B cell (primary cell): ENCODE results near the gene HK3. TPM values are rescaled to one million over a fixed set of nuclear protein-coding genes. Genes with fewer than 3 reads are reported as not detected.

Experiments
- ATAC-seq: fragments of 200-7000 bp; cut with Tn5 transposase; one replicate; pipeline ENCODE4 v1.10.0; 2021; ENCODE audit warnings: low read depth, mild to moderate bottlenecking, moderate number of reproducible peaks, moderate library complexity
- CTCF ChIA-PET: fragments of 350-600 bp; sonication (Branson Sonifier 250); formaldehyde crosslinking; loops from one replicate; lab custom pipeline; 2021; ENCODE audit warnings: antibody characterized with exemption, inconsistent platforms; lab: Charles Lee
- POLR2A ChIA-PET: fragments of 350-600 bp; sonication (Branson Sonifier 250); formaldehyde crosslinking; loops from one replicate; lab custom pipeline; 2021; ENCODE audit warnings: antibody characterized with exemption; lab: Charles Lee
- DNase-seq: peaks from one replicate; pipeline ENCODE4 v3.0.0; 2013
- H2AFZ ChIP-seq: 2 replicates; pipeline ENCODE4 v1.6.1; 2012; ENCODE audit warnings: mild to moderate bottlenecking, low read depth, low read length; ENCODE audit not compliant: insufficient read depth, poor library complexity, severe bottlenecking
- H3K27ac ChIP-seq, 2 donors: 1 replicate in 1 of 2; 2 replicates in 1 of 2; pipeline ENCODE4 v1.5.1; 2012 to 2013; ENCODE audit warnings: low read length in 2 of 2, mild to moderate bottlenecking in 2 of 2, moderate library complexity in 1 of 2
- H3K27me3 ChIP-seq, 4 experiments: fragments of 200-600 bp in 1 of 4; sonication (generic) in 1 of 4; replicated peaks in 1 of 4; 1 replicate in 2 of 4; 2 replicates in 2 of 4; pipeline versions ENCODE4 v1.6.1 to v1.7.0; 2013 to 2016; ENCODE audit warnings: low read length in 3 of 4, mild to moderate bottlenecking in 2 of 4, mixed read lengths in 1 of 4, moderate library complexity in 1 of 4; ENCODE audit not compliant: insufficient read depth in 4 of 4, control insufficient read depth in 3 of 4; ENCODE audit errors: control extremely low read depth in 1 of 4
- H3K36me3 ChIP-seq, 2 experiments: replicated peaks in 1 of 2; 1 replicate in 1 of 2; 2 replicates in 1 of 2; pipeline versions ENCODE4 v1.6.1 to v1.7.1; 2013; ENCODE audit warnings: low read length in 1 of 2; ENCODE audit not compliant: insufficient read depth in 2 of 2, control insufficient read depth in 1 of 2; ENCODE audit errors: control extremely low read depth in 1 of 2, extremely low read depth in 1 of 2
- H3K4me1 ChIP-seq, 2 donors: fragments of 200-600 bp in 1 of 2; sonication (generic) in 1 of 2; 1 replicate in 1 of 2; 2 replicates in 1 of 2; pipeline versions ENCODE4 v1.5.1 to v1.6.1; 2013 to 2017; ENCODE audit warnings: low read length in 2 of 2; ENCODE audit not compliant: control insufficient read depth in 2 of 2, insufficient read depth in 2 of 2
- H3K4me2 ChIP-seq: replicated peaks from 2 replicates; pipeline ENCODE3; 2012; ENCODE audit warnings: mild to moderate bottlenecking, low read depth, low read length; ENCODE audit not compliant: poor library complexity, severe bottlenecking
- H3K4me3 ChIP-seq, 5 experiments: fragments of 200-600 bp in 1 of 5; sonication (generic) in 1 of 5; 1 replicate in 3 of 5; 2 replicates in 2 of 5; pipeline versions ENCODE4 v1.5.1 to v1.7.0; 2011 to 2016; ENCODE audit warnings: low read length in 4 of 5, mild to moderate bottlenecking in 4 of 5, low read depth in 2 of 5, control low read depth in 1 of 5, moderate library complexity in 1 of 5; ENCODE audit not compliant: insufficient read depth in 1 of 5; ENCODE audit errors: control extremely low read depth in 1 of 5, extremely low read depth in 1 of 5
- H3K79me2 ChIP-seq: fragments of 200-600 bp; sonication (generic); one replicate; pipeline ENCODE4 v1.6.0; 2016; ENCODE audit warnings: low read length; ENCODE audit not compliant: control insufficient read depth, insufficient read depth
- H3K9ac ChIP-seq: fragments of 200-600 bp; sonication (generic); 2 replicates; pipeline ENCODE4 v1.6.1; 2017; ENCODE audit warnings: mild to moderate bottlenecking, low read length, moderate library complexity
- H3K9me3 ChIP-seq, 3 donors: one replicate each; pipeline versions ENCODE4 v1.6.1 to v1.7.1; 2013; ENCODE audit warnings: low read length in 2 of 3; ENCODE audit not compliant: control insufficient read depth in 2 of 3, insufficient read depth in 1 of 3; ENCODE audit errors: control extremely low read depth in 1 of 3
- H4K20me1 ChIP-seq: 2 replicates; pipeline ENCODE4 v1.6.0; 2012; ENCODE audit warnings: mild to moderate bottlenecking, low read length; ENCODE audit not compliant: insufficient read depth, control insufficient read depth, poor library complexity, severe bottlenecking
- H3K27ac Mint-ChIP-seq: one replicate; pipeline ENCODE4 v1.8.0; 2021; ENCODE audit warnings: mixed read lengths
- H3K27me3 Mint-ChIP-seq: one replicate; pipeline ENCODE4 v1.8.0; 2021; ENCODE audit warnings: mixed read lengths
- H3K4me1 Mint-ChIP-seq: one replicate; pipeline ENCODE4 v1.8.0; 2021; ENCODE audit warnings: mixed read lengths
- H3K4me3 Mint-ChIP-seq: one replicate; pipeline ENCODE4 v1.8.0; 2021; ENCODE audit warnings: mixed read lengths
- H3K9me3 Mint-ChIP-seq: one replicate; pipeline ENCODE4 v1.8.0; 2022; ENCODE audit warnings: mixed read lengths; ENCODE audit not compliant: insufficient read depth
- EZH2 ChIP-seq: IDR thresholded peaks from 2 replicates; pipeline ENCODE4 v1.6.1; 2012; ENCODE audit warnings: borderline replicate concordance, low read depth, mild to moderate bottlenecking, moderate library complexity, low read length; ENCODE audit not compliant: insufficient read depth, poor library complexity, severe bottlenecking
- WGBS: methylation state at CpG from one replicate; pipeline ENCODE4 v1.1.5; 2013; ENCODE audit warnings: missing lambda C conversion rate; ENCODE audit not compliant: insufficient coverage; 5-methylcytosine and 5-hydroxymethylcytosine counted together
- intact Hi-C: fragments of 100-400 bp; cut with micrococcal nuclease; formaldehyde crosslinking; loops from one replicate; pipeline ENCODE4 v1.10.0; 2022
- polyA plus RNA-seq: library from polyadenylated mRNA; depleted of rRNA; stranded (reverse); fragments of >200 nt; gene quantifications from 2 replicates; pipeline ENCODE4 v1.2.3, GENCODE V29; 2012
- total RNA-seq, 2 donors: library from RNA; stranded (reverse); fragments of 120-200 nt in 1 of 2; gene quantifications; 1 replicate in 1 of 2; 2 replicates in 1 of 2; pipeline versions ENCODE4 v1.2.3 to v1.2.4, GENCODE V29; 2013 to 2022
- TF ChIP-seq, protein P1 (sequence below): fragments of 200-600 bp; IDR thresholded peaks from one replicate; pipeline ENCODE4 v1.8.0; 2022; ENCODE audit warnings: antibody characterized with exemption, mild to moderate bottlenecking

Gene HK3
- total and polyA plus RNA-seq, 2 donors (not counting 1 experiment from before 2014, with no cell fraction given) = 0.30 to 5.0 TPM

DNA sequence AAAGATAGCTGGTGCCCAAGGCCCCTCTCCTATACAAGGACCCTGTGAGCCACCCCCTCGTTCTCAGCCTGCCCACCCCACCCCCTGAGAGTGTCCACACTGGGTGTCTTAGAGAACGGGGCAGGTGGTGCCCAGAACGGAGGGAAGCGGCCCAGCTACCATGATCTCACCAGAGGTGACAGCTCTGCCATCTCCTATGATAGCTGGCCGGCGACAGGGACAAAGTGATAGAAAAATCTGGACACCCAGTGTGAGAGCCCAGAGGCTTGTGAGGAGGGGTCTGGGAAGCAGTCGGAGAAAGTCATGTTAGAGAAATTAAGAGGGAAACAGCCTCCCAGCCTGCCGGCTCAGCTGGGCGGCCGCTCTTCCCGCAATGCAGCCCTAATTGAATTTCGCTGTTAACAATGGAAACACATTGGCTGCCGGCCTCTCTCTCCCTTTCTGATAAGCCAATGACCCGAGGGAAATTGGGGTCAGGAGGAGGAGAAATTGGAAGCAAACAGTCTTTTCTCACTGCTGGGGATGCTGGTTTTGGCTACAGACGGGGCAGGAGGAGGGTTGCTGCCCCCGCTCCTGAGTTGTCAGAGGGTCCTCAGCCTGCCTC lies 32.3 kb downstream of the HK3 start:
- no peak for DNase-seq
- ATAC-seq = no peak
- H3K9me3 ChIP-seq = peaks cover 0 to 15% (median 0%) of the 10 kb centered on the region in 3 donors
- Mint-ChIP-seq H3K4me3 (no peak overlapping the region), H3K4me1 (no peaks in the 10 kb centered on the region), H3K9me3 (no peaks in the 10 kb centered on the region), H3K27me3 (peaks cover 26% of the 10 kb centered on the region), H3K27ac (no peak overlapping the region)
- H3K27me3 ChIP-seq = peaks cover 0 to 45% (median 13%) of the 10 kb centered on the region in 4 experiments
- 29% methylated on average over 14 of the region's 16 CpGs for WGBS
- ChIA-PET CTCF (no interaction called here), POLR2A (no interaction called here)
- TF ChIP-seq, protein P1, sequence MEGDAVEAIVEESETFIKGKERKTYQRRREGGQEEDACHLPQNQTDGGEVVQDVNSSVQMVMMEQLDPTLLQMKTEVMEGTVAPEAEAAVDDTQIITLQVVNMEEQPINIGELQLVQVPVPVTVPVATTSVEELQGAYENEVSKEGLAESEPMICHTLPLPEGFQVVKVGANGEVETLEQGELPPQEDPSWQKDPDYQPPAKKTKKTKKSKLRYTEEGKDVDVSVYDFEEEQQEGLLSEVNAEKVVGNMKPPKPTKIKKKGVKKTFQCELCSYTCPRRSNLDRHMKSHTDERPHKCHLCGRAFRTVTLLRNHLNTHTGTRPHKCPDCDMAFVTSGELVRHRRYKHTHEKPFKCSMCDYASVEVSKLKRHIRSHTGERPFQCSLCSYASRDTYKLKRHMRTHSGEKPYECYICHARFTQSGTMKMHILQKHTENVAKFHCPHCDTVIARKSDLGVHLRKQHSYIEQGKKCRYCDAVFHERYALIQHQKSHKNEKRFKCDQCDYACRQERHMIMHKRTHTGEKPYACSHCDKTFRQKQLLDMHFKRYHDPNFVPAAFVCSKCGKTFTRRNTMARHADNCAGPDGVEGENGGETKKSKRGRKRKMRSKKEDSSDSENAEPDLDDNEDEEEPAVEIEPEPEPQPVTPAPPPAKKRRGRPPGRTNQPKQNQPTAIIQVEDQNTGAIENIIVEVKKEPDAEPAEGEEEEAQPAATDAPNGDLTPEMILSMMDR = no peak
- no peak for TF ChIP-seq EZH2
- H3K4me1 ChIP-seq = no peaks in the 10 kb centered on the region
- intact Hi-C loops = no loop called here
- no peak overlapping the region for H3K27ac ChIP-seq
- no peak overlapping the region for H2AFZ ChIP-seq
- no peaks in the 10 kb centered on the region for H4K20me1 ChIP-seq
- no peak overlapping the region for H3K9ac ChIP-seq
- no peaks in the 10 kb centered on the region for H3K79me2 ChIP-seq
- H3K4me2 ChIP-seq = no peak overlapping the region
- H3K4me3 ChIP-seq = no peak overlapping the region
- no peaks in the 10 kb centered on the region for H3K36me3 ChIP-seq

DNA sequence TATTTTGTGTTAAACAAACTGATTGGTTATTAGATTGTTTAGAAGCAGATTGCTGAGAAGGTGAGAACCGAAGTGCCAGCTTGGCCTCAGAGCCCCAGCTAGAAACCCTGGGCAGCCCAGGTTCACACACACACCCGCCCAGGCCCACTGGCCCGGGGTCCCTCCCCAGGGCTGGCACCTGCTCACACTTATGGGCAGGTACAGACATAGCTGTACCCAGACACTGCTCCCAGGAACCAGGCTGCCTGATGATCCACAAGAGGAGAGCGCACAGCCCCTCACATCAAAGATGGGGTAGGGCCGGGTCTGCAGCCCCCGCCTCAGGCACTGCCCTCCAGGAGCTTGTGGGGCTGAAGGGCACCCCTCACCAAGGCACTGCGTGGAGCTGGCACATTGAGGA lies 33.2 kb downstream of the HK3 start:
- Histone ChIP-seq H2AFZ (no peak overlapping the region), H3K9me3 (peaks cover 0 to 15% (median 0%) of the 10 kb centered on the region in 3 donors), H3K9ac (no peak overlapping the region), H3K4me1 (no peaks in the 10 kb centered on the region), H3K4me2 (no peak overlapping the region), H3K79me2 (no peaks in the 10 kb centered on the region), H3K4me3 (no peak overlapping the region), H3K27ac (no peak overlapping the region), H4K20me1 (no peaks in the 10 kb centered on the region), H3K27me3 (peaks cover 0 to 49% (median 13%) of the 10 kb centered on the region in 4 experiments), H3K36me3 (no peaks in the 10 kb centered on the region)
- no peak overlapping the region for H3K27ac Mint-ChIP-seq
- ChIA-PET POLR2A (no interaction called here), CTCF (no interaction called here)
- peaks cover 26% of the 10 kb centered on the region for H3K27me3 Mint-ChIP-seq
- no peak for TF ChIP-seq EZH2
- H3K4me1 Mint-ChIP-seq = no peaks in the 10 kb centered on the region
- ATAC-seq = no peak
- no peak for DNase-seq
- no peaks in the 10 kb centered on the region for H3K9me3 Mint-ChIP-seq
- intact Hi-C loops = no loop called here
- 79% methylated on average over 7 of the region's 7 CpGs for WGBS
- no peak overlapping the region for H3K4me3 Mint-ChIP-seq
